Mesothelial cell of epicardium (in vitro differentiated cells): ENCODE measurements around the gene REXO1. TPM values are rescaled to one million over a fixed set of nuclear protein-coding genes. Genes with fewer than 3 reads are reported as not detected.

ENCODE experiments used
- DNase-seq, 2 experiments: peaks; one replicate each; pipeline ENCODE4 v3.0.0; 2021; ENCODE audit warnings: low spot score in 2 of 2; ENCODE audit not compliant: unreplicated experiment in 2 of 2
- H3K27ac Mint-ChIP-seq: 2 replicates; pipeline ENCODE4 v1.8.0; 2021; ENCODE audit warnings: mixed read lengths
- H3K27me3 Mint-ChIP-seq: 2 replicates; pipeline ENCODE4 v1.8.0; 2021; ENCODE audit warnings: low read depth, mixed read lengths
- H3K36me3 Mint-ChIP-seq: 2 replicates; pipeline ENCODE4 v1.8.0; 2021; ENCODE audit warnings: mixed read lengths
- H3K4me1 Mint-ChIP-seq: 2 replicates; pipeline ENCODE4 v1.8.0; 2021; ENCODE audit warnings: mixed read lengths
- H3K4me3 Mint-ChIP-seq: 2 replicates; pipeline ENCODE4 v1.8.0; 2021; ENCODE audit warnings: mild to moderate bottlenecking, moderate library complexity, mixed read lengths
- H3K9me3 Mint-ChIP-seq: 2 replicates; pipeline ENCODE4 v1.8.0; 2021; ENCODE audit warnings: mixed read lengths
- total RNA-seq: library from RNA; stranded (reverse); gene quantifications from 3 replicates; pipeline ENCODE4 v1.2.1, GENCODE V29; 2021
- TF ChIP-seq, protein P1 (sequence below): fragments of 200-600 bp; sonication (generic); IDR thresholded peaks from one replicate; pipeline ENCODE4 v1.5.0; 2021; ENCODE audit warnings: antibody characterized with exemption; ENCODE audit not compliant: unreplicated experiment

The REXO1 gene
- total RNA-seq, 1 donor from 2014 or later, result 46.6 TPM

DNA sequence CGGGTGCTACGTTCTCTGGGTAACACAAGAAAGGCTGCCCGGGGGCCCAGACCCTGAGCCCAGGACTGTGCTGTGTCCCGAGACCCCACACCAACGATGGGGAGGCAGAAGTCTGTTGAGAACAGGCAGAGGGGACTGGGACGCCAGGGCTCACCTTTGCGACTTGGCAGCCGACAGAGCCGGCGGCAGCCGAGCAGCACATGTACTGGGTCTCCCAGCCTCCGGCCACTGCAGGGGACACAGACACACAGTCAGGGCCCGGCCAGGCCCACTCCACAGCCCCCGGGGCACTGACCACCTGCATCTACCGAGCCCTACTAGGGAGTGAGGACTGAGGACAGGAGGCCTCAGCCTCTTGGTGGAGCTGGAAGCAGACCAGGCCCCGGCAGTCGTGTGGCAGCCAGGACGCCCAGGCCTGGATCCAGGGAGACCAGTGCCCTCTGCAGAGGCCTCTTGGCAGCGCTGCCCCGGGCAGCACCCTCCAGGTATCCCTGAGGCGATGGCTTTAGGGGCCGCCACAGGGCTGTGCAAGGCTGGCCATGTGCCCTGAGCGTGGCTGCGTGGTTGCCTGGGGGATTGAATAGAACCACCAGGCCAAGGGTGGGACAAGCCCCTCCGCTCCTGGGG is 30.6 kb downstream of the REXO1 start:
- H3K9me3 Mint-ChIP-seq, result no peaks in the 10 kb centered on the region
- no peaks in the 10 kb centered on the region for H3K27me3 Mint-ChIP-seq
- TF ChIP-seq, protein P1, sequence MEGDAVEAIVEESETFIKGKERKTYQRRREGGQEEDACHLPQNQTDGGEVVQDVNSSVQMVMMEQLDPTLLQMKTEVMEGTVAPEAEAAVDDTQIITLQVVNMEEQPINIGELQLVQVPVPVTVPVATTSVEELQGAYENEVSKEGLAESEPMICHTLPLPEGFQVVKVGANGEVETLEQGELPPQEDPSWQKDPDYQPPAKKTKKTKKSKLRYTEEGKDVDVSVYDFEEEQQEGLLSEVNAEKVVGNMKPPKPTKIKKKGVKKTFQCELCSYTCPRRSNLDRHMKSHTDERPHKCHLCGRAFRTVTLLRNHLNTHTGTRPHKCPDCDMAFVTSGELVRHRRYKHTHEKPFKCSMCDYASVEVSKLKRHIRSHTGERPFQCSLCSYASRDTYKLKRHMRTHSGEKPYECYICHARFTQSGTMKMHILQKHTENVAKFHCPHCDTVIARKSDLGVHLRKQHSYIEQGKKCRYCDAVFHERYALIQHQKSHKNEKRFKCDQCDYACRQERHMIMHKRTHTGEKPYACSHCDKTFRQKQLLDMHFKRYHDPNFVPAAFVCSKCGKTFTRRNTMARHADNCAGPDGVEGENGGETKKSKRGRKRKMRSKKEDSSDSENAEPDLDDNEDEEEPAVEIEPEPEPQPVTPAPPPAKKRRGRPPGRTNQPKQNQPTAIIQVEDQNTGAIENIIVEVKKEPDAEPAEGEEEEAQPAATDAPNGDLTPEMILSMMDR, result no peak
- H3K27ac Mint-ChIP-seq, result no peak overlapping the region
- peaks cover 5% of the 10 kb centered on the region for H3K4me1 Mint-ChIP-seq
- peaks cover 7% of the 10 kb centered on the region for H3K36me3 Mint-ChIP-seq
- no peak for DNase-seq
- H3K4me3 Mint-ChIP-seq, result no peak overlapping the region

DNA sequence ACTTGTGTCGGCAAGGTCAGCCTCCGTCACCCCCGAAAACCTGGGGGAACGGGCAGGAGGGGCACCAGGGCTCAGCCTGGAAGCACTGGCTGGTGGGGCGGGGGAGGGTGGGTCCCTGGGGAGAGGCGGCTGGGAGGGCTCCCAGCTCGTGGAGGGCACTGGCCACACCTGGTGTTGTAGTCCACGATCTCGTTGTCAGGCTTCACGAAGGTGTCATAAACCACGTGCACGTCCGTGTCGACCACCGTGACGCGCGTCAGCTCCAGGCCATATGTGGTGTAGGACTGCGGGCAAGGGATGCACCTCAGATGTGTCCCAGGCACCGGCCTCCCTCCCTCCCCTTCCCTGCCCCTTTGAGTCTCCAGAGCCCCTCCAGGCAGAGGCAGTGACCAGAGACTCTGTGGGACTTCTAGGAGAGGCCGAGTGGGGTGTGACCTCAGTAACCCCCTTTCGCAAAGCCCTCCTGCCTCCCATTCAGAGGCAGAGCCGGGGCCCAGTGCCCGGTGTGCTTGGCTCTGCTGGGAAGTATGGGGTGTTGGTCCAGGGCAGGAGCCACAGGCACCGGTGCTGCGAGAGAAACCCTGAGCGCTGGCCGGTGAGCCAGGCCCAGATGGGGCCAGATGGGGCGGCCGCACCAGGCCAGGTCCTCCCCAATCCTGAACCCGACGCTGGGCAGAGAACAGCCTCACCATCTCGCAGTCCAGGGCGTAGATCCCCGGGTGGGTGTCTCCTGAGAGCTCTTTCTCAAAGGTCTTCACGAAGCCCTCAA is 31.6 kb downstream of the REXO1 start:
- H3K4me3 Mint-ChIP-seq, result no peak overlapping the region
- H3K27ac Mint-ChIP-seq, result no peak overlapping the region
- H3K4me1 Mint-ChIP-seq, result peaks cover 9% of the 10 kb centered on the region
- peaks cover 7% of the 10 kb centered on the region for H3K36me3 Mint-ChIP-seq
- DNase-seq, result no peak
- no peaks in the 10 kb centered on the region for H3K9me3 Mint-ChIP-seq
- no peaks in the 10 kb centered on the region for H3K27me3 Mint-ChIP-seq
- TF ChIP-seq, protein P1, result no peak

DNA sequence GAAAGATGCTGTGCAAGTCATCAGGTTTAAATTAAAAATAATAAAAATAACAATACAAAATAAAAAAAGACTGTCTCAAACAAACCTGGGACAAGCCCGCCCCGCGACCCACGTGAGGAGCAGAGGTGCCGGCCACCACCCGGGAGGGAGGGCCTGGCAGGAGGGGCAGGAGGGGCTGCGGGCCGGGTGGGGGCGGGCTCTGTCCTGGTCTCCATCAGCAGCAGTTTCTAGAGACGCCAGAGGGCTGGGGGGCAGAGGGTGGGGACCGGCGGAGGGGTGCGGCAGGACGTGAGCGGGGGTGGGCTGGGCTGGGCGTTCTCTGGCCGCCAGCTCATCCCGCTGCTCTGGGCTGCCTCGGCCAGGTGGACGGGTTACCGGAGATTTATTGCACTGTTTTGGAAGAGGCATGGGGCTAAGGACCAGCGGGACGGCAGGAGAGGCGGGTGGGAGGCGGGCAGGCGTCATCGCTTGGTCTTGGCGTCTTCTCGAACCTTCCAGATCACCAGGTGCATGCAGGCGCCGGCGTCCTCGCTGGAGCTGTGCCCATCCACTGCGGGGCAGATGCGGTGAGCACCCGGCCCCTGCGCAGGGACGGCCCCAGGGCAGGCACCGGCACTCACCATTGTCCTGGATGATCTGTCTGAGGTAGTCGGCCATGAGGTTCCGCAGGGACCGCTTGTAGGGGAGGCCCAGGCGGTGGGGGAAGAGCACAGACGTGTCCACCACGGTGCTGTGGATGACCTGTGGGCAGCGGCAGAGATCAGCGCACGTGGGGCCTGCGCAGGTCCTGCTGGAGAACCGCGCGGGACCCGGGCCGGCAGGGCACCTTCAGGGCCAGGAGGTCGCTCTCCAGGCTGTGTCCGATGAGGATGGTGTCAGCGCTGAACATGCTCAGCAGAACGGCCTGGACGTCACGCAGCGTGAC is 32.4 kb downstream of the REXO1 start:
- Mint-ChIP-seq H3K4me3 (no peak overlapping the region), H3K27ac (no peak overlapping the region), H3K4me1 (peaks cover 9% of the 10 kb centered on the region), H3K9me3 (no peaks in the 10 kb centered on the region), H3K27me3 (no peaks in the 10 kb centered on the region), H3K36me3 (peaks cover 7% of the 10 kb centered on the region)
- TF ChIP-seq, protein P1, result no peak
- no peak for DNase-seq

DNA sequence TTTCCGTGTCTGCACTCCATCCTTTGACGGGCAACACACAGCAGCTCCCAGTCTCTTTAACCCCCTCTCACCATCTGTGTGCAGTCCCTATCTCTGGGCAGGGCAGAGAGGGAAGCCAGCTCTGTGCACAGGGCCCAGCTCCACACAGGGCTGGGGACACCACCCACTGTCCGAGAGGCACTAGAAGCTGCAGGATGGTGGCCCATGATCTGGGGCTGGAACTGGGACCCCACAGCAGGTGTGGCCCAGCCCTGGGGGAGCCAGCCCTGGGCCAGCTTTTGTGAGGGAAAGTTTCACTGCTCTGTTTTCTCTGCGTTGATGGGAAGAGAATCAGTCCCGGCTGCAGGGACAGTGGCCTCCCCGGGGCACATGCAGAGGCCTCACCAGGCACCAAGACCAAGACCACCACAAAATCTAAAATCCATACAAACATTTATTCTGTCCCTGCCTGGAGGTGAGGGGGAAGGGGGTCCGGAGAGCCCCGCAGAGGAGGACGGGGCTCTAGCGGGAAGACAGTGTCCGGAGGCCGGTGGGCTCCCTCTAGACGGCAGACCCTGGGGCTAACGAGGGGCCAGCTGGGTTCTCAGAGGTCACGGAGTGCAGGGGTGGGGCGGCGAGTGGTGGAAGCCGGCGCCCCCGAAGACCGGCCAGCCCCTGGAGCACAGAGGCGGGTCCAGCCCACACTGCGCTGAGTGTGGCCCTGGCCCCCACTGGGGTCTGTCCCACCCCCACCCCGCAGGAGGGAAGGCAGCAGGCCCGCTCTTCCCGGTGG is 33.3 kb downstream of the REXO1 start:
- H3K9me3 Mint-ChIP-seq, result no peaks in the 10 kb centered on the region
- H3K27ac Mint-ChIP-seq, result no peak overlapping the region
- peaks cover 2% of the 10 kb centered on the region for H3K36me3 Mint-ChIP-seq
- TF ChIP-seq, protein P1, result no peak
- DNase-seq, result no peak
- H3K27me3 Mint-ChIP-seq, result no peaks in the 10 kb centered on the region
- H3K4me3 Mint-ChIP-seq, result no peak overlapping the region
- H3K4me1 Mint-ChIP-seq, result peaks cover 9% of the 10 kb centered on the region

DNA sequence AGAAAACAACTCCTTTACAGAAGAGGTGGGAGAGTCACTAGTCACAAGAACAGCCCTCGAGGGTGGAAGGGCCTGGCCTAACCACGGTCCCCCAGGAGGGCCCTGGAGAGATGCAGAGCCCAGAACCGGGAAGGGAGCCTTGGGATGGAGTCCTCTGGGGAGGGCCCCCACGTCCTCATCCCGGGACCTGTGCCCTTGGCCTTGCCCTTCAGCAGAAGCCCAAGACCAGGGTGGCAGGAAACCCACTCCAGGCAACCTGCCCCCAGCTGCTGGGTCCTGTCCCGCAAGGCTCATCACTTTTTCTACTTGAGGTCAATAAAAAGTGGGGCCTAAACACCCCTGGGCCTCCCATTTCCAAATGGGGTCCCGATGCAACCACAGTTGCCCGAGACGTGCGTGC is 33.9 kb downstream of the REXO1 start:
- no peaks in the 10 kb centered on the region for H3K27me3 Mint-ChIP-seq
- peaks cover 2% of the 10 kb centered on the region for H3K36me3 Mint-ChIP-seq
- H3K27ac Mint-ChIP-seq, result no peak overlapping the region
- H3K9me3 Mint-ChIP-seq, result no peaks in the 10 kb centered on the region
- no peak for DNase-seq
- no peak overlapping the region for H3K4me3 Mint-ChIP-seq
- peaks cover 9% of the 10 kb centered on the region for H3K4me1 Mint-ChIP-seq
- TF ChIP-seq, protein P1, result no peak
